GM12872 (cell line): ENCODE measurements around the gene CDH5.

Experiments used
- TF ChIP-seq, protein P1 (sequence below): IDR thresholded peaks from 3 replicates; pipeline ENCODE4 v1.5.1; 2011; ENCODE audit warnings: low read depth, mild to moderate bottlenecking, low read length, moderate library complexity; ENCODE audit not compliant: insufficient read depth

The CDH5 gene

DNA sequence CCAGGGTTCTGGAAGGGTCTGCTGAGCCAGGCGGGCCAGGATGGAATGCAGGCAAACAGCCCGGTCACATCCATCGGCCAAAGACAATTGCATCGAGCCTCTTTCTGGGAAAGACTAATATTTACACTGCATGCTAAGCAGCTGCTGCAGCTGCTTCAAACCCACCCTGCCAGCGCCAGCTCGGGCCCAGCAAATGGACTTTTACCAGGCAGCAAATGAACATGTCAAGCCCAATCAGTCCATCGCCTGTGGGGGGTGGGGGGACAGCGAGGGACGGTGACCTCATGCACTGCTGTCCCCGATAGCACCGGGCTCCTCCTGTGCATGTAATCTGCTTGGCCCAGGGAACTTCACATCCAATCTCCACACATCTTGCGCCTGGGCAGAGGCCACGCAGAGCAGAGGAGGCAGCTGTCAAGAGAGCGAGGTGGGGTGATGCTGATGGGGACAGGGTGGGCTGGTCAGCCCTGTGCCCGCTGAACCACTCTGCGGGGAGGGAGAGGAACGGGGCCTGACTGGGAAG lies 39.4 kb upstream of the CDH5 start:
- TF ChIP-seq, protein P1, sequence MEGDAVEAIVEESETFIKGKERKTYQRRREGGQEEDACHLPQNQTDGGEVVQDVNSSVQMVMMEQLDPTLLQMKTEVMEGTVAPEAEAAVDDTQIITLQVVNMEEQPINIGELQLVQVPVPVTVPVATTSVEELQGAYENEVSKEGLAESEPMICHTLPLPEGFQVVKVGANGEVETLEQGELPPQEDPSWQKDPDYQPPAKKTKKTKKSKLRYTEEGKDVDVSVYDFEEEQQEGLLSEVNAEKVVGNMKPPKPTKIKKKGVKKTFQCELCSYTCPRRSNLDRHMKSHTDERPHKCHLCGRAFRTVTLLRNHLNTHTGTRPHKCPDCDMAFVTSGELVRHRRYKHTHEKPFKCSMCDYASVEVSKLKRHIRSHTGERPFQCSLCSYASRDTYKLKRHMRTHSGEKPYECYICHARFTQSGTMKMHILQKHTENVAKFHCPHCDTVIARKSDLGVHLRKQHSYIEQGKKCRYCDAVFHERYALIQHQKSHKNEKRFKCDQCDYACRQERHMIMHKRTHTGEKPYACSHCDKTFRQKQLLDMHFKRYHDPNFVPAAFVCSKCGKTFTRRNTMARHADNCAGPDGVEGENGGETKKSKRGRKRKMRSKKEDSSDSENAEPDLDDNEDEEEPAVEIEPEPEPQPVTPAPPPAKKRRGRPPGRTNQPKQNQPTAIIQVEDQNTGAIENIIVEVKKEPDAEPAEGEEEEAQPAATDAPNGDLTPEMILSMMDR: no peak

DNA sequence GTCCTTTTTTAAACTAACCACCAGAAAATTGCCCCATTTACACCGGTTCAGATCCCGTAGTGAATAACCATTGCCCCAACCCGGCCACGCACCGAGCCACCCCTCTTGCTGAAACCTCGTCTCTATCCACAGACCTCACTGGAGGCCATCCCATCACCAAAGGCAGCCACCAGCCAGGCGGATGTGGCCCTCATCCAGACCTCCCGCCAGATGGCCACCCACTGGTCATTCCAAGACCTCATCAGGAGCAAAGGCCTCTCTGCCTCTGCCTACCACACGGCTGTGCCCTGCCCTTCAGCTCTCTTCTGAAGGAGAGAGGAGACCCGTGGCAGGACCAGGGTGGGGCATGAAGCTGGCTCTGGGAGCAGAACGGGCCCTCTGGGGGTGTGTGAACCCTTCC lies 38.2 kb upstream of the CDH5 start:
- TF ChIP-seq, protein P1: no peak

DNA sequence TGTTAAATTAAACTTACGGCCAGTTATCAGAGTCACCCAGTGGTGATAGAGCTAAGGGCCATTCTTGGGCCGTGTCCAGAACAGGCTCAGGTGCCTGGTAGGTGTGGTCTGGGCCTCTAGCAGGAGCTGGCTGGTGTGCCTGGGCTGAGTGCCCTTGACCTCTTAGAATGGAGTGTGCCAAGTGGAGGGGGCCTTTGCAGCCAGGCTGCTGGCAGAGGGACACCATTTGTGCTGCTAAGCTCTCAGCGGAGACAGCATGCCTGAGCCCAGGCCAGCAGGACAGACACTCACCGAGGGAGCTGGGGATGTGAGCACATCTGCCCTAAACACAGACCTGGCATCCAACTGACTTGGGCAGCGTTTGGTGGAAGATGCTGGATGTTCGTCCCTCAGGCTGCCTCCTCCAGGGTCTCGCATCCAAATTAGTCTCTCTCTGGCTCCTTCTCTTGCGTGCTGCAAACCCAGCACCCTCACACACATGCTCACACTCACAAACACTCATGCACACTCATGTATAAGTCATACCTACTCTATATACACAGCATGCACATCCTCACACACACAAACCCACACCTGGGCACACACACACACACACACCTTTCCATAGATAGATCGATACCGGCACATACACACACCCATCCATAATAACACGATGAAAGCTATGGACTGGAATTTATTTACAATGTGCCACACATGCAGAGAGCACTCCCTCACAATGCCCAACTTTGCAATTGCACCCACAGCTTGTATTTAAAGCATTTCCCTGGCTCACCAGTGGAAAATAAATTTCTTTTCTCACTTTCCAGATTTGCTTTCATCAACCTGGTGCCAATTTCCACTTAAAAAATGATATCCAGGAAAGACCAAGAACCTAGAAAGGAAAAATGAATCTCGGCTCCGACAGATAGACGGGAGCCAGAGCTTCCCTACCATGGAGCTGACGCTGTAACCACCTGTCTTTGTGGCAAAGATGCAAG lies 33.6 kb upstream of the CDH5 start:
- TF ChIP-seq, protein P1: no peak

DNA sequence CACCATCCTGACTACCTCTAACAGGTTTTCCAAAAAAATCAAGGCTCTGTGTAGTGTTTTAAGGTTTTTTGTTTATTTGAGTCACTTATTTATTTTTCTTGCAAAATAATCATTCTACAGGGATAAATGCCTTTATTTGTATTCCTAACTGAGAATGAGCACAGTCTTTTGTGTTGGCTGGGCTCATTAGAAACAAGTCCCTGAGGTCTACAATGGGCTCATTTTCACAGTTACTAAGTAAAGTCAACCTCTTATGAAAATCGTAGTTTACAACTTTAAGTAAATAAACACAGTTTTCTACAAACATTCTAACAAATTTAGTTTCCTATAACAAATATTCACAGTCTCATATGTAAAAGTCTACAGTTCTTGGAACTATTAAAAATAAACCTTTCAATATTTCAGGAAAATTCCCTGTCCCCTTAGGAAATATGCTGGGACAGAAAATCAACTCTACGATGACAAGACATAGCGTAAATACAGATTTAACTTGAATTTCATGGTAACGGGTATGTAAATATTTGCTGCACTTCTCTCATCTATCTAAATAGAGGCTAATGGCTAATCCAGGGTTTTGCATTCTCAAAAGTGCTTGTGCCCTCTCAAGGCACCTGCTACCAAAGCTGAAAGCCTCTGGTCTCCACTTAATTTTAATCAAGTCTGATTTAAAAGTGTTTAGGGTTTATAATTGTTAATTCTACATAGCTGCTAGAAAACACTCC lies 31.5 kb upstream of the CDH5 start:
- TF ChIP-seq, protein P1: no peak

DNA sequence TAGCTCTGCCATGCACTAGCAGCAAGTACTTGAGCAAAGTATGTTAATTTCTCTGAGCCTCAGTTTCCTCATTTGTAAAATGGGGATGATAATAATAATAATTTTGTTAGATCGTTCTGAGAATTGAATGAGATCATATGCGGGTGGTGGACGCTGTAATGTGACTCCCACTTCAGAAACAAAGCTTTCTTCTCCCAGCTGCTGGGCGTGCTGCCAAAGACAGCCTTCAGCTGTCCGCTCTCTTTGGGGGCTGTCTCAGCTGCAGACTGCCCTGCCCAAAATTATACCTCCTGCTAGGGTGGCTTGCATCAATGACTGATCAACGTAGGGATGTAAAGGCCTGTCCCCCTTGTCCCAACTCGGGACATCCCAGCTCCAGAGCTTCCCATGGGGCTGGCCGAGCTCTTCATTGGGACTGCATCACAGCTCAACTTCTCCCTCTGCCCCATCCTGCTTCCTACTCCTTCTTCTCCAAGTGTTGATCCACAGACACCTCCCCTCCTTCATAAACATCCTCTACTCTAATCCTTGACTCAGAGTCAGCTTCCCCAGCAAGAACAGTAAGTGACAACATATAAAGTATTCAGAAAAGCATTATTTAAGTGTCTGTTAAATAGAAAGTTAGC lies 30.7 kb upstream of the CDH5 start:
- TF ChIP-seq, protein P1: no peak

DNA sequence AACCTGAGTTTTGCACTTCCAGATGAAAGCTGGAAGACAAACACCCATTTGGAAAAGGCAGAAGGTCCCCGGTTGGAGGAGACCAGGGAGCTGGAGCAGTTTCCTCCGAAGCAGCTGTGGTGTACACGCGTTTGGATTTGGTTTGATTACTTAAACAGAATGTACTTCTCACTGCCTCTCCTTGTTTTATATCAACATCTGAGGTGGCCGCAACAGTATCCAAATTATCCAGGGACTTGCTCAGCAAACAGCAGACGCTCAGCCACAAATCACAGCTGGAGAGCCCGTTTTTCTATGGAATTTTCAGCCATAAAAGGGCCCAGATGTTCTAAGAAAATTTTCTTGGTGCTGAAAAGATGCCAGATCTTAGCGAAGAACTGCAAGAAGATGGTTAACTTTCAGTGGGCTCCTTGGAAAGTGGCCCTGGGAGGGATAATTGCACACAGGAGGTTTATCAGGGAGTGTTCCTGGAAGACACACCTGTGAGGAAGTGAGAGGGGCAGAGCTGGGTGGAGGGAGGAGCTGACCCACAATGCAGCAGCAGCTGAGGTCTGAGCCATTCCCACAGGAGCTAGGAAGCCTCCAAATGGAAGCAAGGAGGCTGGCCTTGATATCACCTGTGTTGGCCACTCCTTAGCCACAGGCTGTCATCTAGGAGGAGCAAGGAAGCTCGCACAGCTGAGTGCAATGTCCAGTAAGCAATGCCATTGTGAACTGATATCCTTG lies 28.9 kb upstream of the CDH5 start:
- TF ChIP-seq, protein P1: no peak
